ENCODE measurements around the gene CCDC157.

The CCDC157 gene

DNA sequence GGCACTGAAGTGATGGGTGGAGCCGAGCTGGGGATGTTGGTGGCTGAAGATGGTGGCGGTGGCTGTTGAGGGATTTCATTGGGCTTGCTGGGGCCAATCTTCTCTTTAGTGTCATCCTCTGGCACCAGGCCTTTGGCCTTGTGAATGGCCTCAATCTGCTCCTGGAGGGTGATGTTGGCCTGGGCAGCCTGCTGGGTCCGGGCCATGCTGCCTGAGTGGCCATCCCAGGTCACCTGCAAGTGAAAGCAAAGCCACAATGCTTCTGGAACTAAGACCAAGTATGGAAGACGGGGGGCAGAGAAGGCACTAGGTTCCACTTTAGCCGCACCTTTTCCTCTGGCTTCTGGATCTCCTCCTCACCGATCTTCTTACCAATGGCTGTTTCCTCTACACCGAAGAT, 18.0 kb upstream of the CCDC157 start:
- Histone ChIP-seq H3K27me3 (ENCODE audit: insufficient read depth, poor library complexity, severe bottlenecking) (no peaks in the 10 kb centered on the region), H3K4me3 (replicated peaks; ENCODE audit: insufficient read depth, low read length) (no peak overlapping the region), H3K27ac (replicated peaks) (no peak overlapping the region)
- no peak for DNase-seq (ENCODE audit: low read depth in 1 of 2, low spot score in 1 of 2)
- TF ChIP-seq GABPA (IDR thresholded peaks at IDR 0.05; ENCODE audit: low read depth) (no peak), POLR2AphosphoS5 (IDR thresholded peaks at IDR 0.05; ENCODE audit: low read depth) (no peak), SPI1 (IDR thresholded peaks at IDR 0.05; ENCODE audit: borderline replicate concordance, low read depth) (no peak)
- TF ChIP-seq, protein P1, sequence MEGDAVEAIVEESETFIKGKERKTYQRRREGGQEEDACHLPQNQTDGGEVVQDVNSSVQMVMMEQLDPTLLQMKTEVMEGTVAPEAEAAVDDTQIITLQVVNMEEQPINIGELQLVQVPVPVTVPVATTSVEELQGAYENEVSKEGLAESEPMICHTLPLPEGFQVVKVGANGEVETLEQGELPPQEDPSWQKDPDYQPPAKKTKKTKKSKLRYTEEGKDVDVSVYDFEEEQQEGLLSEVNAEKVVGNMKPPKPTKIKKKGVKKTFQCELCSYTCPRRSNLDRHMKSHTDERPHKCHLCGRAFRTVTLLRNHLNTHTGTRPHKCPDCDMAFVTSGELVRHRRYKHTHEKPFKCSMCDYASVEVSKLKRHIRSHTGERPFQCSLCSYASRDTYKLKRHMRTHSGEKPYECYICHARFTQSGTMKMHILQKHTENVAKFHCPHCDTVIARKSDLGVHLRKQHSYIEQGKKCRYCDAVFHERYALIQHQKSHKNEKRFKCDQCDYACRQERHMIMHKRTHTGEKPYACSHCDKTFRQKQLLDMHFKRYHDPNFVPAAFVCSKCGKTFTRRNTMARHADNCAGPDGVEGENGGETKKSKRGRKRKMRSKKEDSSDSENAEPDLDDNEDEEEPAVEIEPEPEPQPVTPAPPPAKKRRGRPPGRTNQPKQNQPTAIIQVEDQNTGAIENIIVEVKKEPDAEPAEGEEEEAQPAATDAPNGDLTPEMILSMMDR (IDR thresholded peaks at IDR 0.05; ENCODE audit: insufficient read depth, low read length): no peak
- TF ChIP-seq, protein P2, sequence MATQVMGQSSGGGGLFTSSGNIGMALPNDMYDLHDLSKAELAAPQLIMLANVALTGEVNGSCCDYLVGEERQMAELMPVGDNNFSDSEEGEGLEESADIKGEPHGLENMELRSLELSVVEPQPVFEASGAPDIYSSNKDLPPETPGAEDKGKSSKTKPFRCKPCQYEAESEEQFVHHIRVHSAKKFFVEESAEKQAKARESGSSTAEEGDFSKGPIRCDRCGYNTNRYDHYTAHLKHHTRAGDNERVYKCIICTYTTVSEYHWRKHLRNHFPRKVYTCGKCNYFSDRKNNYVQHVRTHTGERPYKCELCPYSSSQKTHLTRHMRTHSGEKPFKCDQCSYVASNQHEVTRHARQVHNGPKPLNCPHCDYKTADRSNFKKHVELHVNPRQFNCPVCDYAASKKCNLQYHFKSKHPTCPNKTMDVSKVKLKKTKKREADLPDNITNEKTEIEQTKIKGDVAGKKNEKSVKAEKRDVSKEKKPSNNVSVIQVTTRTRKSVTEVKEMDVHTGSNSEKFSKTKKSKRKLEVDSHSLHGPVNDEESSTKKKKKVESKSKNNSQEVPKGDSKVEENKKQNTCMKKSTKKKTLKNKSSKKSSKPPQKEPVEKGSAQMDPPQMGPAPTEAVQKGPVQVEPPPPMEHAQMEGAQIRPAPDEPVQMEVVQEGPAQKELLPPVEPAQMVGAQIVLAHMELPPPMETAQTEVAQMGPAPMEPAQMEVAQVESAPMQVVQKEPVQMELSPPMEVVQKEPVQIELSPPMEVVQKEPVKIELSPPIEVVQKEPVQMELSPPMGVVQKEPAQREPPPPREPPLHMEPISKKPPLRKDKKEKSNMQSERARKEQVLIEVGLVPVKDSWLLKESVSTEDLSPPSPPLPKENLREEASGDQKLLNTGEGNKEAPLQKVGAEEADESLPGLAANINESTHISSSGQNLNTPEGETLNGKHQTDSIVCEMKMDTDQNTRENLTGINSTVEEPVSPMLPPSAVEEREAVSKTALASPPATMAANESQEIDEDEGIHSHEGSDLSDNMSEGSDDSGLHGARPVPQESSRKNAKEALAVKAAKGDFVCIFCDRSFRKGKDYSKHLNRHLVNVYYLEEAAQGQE (IDR thresholded peaks at IDR 0.05; ENCODE audit: insufficient replicate concordance, low read depth): no peak

DNA sequence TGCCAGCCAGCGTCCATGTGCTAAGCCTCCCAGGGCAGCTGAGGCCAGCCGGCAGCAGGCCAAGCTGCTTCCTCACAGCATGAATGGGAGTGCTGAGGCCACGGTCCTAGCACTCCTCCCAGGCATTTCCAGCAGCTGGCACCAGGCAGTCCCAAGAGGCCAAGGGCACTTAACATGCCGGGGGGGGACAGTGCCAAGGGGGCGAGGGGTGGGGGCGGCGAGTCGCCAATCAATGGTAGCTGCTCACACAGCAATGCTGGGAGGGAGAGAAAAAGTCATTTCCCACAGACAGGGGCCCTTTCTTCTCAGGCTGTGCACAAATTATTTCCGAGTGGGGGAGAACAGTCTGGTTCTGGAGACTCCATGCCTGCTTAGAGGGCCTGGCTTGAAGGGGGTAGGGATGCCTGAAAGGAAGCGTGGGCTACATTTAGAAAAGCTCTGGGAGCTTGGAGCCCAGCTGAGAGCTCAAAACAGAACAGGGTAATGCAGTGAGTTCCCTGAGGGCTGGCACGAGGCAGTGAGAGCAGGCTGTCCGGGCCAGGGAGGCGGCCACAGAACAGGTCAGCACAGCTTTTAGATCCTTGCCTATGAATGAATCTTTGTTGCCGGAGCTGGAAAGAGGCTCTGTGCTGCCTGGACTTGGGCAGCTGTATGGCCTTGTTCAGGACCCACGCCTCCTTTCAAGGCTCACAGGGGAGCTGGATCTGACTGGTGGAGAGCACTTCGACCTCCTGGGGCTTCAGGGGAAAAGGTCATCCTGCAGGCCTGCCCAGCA, 15.7 kb upstream of the CCDC157 start:
- TF ChIP-seq GABPA (IDR thresholded peaks at IDR 0.05; ENCODE audit: low read depth): no peak
- TF ChIP-seq, protein P2 (IDR thresholded peaks at IDR 0.05; ENCODE audit: insufficient replicate concordance, low read depth): no peak
- no peak for TF ChIP-seq SPI1 (IDR thresholded peaks at IDR 0.05; ENCODE audit: borderline replicate concordance, low read depth)
- TF ChIP-seq, protein P1 (IDR thresholded peaks at IDR 0.05; ENCODE audit: insufficient read depth, low read length): no peak
- no peak for TF ChIP-seq POLR2AphosphoS5 (IDR thresholded peaks at IDR 0.05; ENCODE audit: low read depth)
- Histone ChIP-seq H3K27me3 (ENCODE audit: insufficient read depth, poor library complexity, severe bottlenecking) (no peaks in the 10 kb centered on the region), H3K4me3 (replicated peaks; ENCODE audit: insufficient read depth, low read length) (no peak overlapping the region), H3K27ac (replicated peaks) (no peak overlapping the region)
- no peak for DNase-seq (ENCODE audit: low read depth in 1 of 2, low spot score in 1 of 2)

DNA sequence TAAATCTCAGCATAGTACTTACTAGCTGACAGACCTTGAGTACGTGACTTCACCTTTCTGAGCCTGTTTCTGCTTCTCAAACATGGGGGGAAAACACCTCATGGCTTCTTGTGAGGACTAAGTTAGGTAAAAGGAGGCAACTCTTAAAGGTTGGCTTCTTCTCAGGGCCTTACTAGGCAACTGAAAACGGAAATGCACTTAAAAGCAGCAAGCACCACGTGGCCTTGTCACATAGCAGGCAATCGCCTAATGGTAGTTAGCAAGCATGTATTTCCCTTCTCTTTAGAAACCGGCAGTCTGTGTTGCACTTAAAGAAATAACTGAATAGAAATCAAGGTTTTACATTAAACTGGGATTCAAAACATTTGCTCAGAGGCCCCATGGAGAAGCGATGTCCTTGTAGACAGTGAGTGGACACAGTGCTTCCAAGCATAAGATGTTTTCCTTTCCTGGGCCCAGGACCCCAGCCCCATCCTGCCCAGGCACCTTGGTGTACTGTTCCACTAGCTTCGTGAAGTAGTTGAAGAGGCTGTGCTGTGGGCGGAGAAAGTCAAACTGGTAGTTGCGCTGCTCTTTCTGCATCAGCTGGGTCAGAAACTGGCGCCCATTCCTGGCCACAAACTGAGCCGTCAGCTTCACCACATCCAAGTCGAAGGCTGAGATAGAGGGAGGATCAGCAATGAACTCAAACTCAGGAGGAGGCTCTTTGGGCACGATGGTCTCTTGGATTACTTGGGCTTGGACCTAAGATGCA, 12.2 kb upstream of the CCDC157 start:
- H3K27me3 ChIP-seq (ENCODE audit: insufficient read depth, poor library complexity, severe bottlenecking): no peaks in the 10 kb centered on the region
- no peak overlapping the region for H3K4me3 ChIP-seq (replicated peaks; ENCODE audit: insufficient read depth, low read length)
- TF ChIP-seq SPI1 (IDR thresholded peaks at IDR 0.05; ENCODE audit: borderline replicate concordance, low read depth): no peak
- no peak for TF ChIP-seq POLR2AphosphoS5 (IDR thresholded peaks at IDR 0.05; ENCODE audit: low read depth)
- TF ChIP-seq GABPA (IDR thresholded peaks at IDR 0.05; ENCODE audit: low read depth): no peak
- TF ChIP-seq, protein P1 (IDR thresholded peaks at IDR 0.05; ENCODE audit: insufficient read depth, low read length): no peak
- TF ChIP-seq, protein P2 (IDR thresholded peaks at IDR 0.05; ENCODE audit: insufficient replicate concordance, low read depth): no peak
- no peak overlapping the region for H3K27ac ChIP-seq (replicated peaks)
- DNase-seq (ENCODE audit: low read depth in 1 of 2, low spot score in 1 of 2): no peak
